ENCODE data around the gene ST6GALNAC5. TPM values are rescaled to one million over a fixed set of nuclear protein-coding genes. Genes with fewer than 3 reads are reported as not detected.

Gene ST6GALNAC5
- polyA plus RNA-seq, 4 donors = 0.90 to 4.0 TPM; not detected in 2

GRCh38 chr1:76833151-76833550, 34.1 kb upstream of the ST6GALNAC5 start:
- Histone ChIP-seq H3K9me3 (ENCODE audit: control insufficient read depth in 2 of 2, insufficient read depth in 1 of 2, low read depth in 1 of 2, low read length in 1 of 2) (no peaks in the 10 kb centered on the region), H3K27ac (ENCODE audit: low read depth in 1 of 3, low read length in 2 of 3) (no peak overlapping the region), H3K27me3 (ENCODE audit: control insufficient read depth in 3 of 3, insufficient read depth in 3 of 3, low read length in 3 of 3) (no peaks in the 10 kb centered on the region), H3K4me1 (ENCODE audit: control insufficient read depth in 3 of 3, insufficient read depth in 2 of 3, low read depth in 1 of 3, low read length in 2 of 3) (no peaks in the 10 kb centered on the region), H3K36me3 (ENCODE audit: control insufficient read depth in 3 of 3, insufficient read depth in 2 of 3, low read depth in 1 of 3, low read length in 3 of 3) (no peaks in the 10 kb centered on the region), H3K4me3 (ENCODE audit: low read depth in 1 of 3, low read length in 3 of 3) (no peak overlapping the region)
- WGBS, 3 donors = 83 to 100% (median 91%) methylated on average over 1 of the region's 1 CpG
- FAIRE-seq (no peak), DNase-seq (no peak)

GRCh38 chr1:76833856-76834255, 33.4 kb upstream of the ST6GALNAC5 start:
- Histone ChIP-seq H3K27ac (ENCODE audit: low read depth in 1 of 3, low read length in 2 of 3) (no peak overlapping the region), H3K27me3 (ENCODE audit: control insufficient read depth in 3 of 3, insufficient read depth in 3 of 3, low read length in 3 of 3) (no peaks in the 10 kb centered on the region), H3K9me3 (ENCODE audit: control insufficient read depth in 2 of 2, insufficient read depth in 1 of 2, low read depth in 1 of 2, low read length in 1 of 2) (no peaks in the 10 kb centered on the region), H3K36me3 (ENCODE audit: control insufficient read depth in 3 of 3, insufficient read depth in 2 of 3, low read depth in 1 of 3, low read length in 3 of 3) (no peaks in the 10 kb centered on the region), H3K4me3 (ENCODE audit: low read depth in 1 of 3, low read length in 3 of 3) (no peak overlapping the region), H3K4me1 (ENCODE audit: control insufficient read depth in 3 of 3, insufficient read depth in 2 of 3, low read depth in 1 of 3, low read length in 2 of 3) (no peaks in the 10 kb centered on the region)
- no peak for FAIRE-seq
- no peak for DNase-seq
- whole genome bisulfite sequencing, 3 donors = 62 to 82% (median 80%) methylated on average over 2 of the region's 2 CpGs

GRCh38 chr1:76835203-76835602, 32.1 kb upstream of the ST6GALNAC5 start:
- H3K27me3 ChIP-seq (ENCODE audit: control insufficient read depth in 3 of 3, insufficient read depth in 3 of 3, low read length in 3 of 3) = no peaks in the 10 kb centered on the region
- DNase-seq (no peak), FAIRE-seq (no peak)
- no peaks in the 10 kb centered on the region for H3K36me3 ChIP-seq (ENCODE audit: control insufficient read depth in 3 of 3, insufficient read depth in 2 of 3, low read depth in 1 of 3, low read length in 3 of 3)
- no peak overlapping the region for H3K27ac ChIP-seq (ENCODE audit: low read depth in 1 of 3, low read length in 2 of 3)
- no peaks in the 10 kb centered on the region for H3K4me1 ChIP-seq (ENCODE audit: control insufficient read depth in 3 of 3, insufficient read depth in 2 of 3, low read depth in 1 of 3, low read length in 2 of 3)
- H3K9me3 ChIP-seq (ENCODE audit: control insufficient read depth in 2 of 2, insufficient read depth in 1 of 2, low read depth in 1 of 2, low read length in 1 of 2) = no peaks in the 10 kb centered on the region
- H3K4me3 ChIP-seq (ENCODE audit: low read depth in 1 of 3, low read length in 3 of 3) = no peak overlapping the region

- Histone ChIP-seq H3K27me3 (ENCODE audit: control insufficient read depth in 3 of 3, insufficient read depth in 3 of 3, low read length in 3 of 3) (no peaks in the 10 kb centered on the region), H3K27ac (ENCODE audit: low read depth in 1 of 3, low read length in 2 of 3) (no peak overlapping the region), H3K4me3 (ENCODE audit: low read depth in 1 of 3, low read length in 3 of 3) (no peak overlapping the region), H3K9me3 (ENCODE audit: control insufficient read depth in 2 of 2, insufficient read depth in 1 of 2, low read depth in 1 of 2, low read length in 1 of 2) (no peaks in the 10 kb centered on the region), H3K4me1 (ENCODE audit: control insufficient read depth in 3 of 3, insufficient read depth in 2 of 3, low read depth in 1 of 3, low read length in 2 of 3) (no peaks in the 10 kb centered on the region), H3K36me3 (ENCODE audit: control insufficient read depth in 3 of 3, insufficient read depth in 2 of 3, low read depth in 1 of 3, low read length in 3 of 3) (no peaks in the 10 kb centered on the region)
- no peak for DNase-seq
- WGBS, 3 donors = 79 to 92% (median 92%) methylated on average over 2 of the region's 2 CpGs
- no peak for FAIRE-seq
These were observed 27.0 kb upstream of the ST6GALNAC5 start for GRCh38 chr1:76840278-76840677.

GRCh38 chr1:76841460-76841859, 25.8 kb upstream of the ST6GALNAC5 start:
- 11 to 53% (median 19%) methylated on average over 2 of the region's 2 CpGs for WGBS, 3 donors
- FAIRE-seq (no peak), DNase-seq (no peak)
- Histone ChIP-seq H3K9me3 (ENCODE audit: control insufficient read depth in 2 of 2, insufficient read depth in 1 of 2, low read depth in 1 of 2, low read length in 1 of 2) (no peaks in the 10 kb centered on the region), H3K36me3 (ENCODE audit: control insufficient read depth in 3 of 3, insufficient read depth in 2 of 3, low read depth in 1 of 3, low read length in 3 of 3) (no peaks in the 10 kb centered on the region), H3K27ac (ENCODE audit: low read depth in 1 of 3, low read length in 2 of 3) (no peak overlapping the region), H3K27me3 (ENCODE audit: control insufficient read depth in 3 of 3, insufficient read depth in 3 of 3, low read length in 3 of 3) (no peaks in the 10 kb centered on the region), H3K4me1 (ENCODE audit: control insufficient read depth in 3 of 3, insufficient read depth in 2 of 3, low read depth in 1 of 3, low read length in 2 of 3) (no peaks in the 10 kb centered on the region), H3K4me3 (ENCODE audit: low read depth in 1 of 3, low read length in 3 of 3) (no peak overlapping the region)

- Histone ChIP-seq H3K9me3 (ENCODE audit: control insufficient read depth in 2 of 2, insufficient read depth in 1 of 2, low read depth in 1 of 2, low read length in 1 of 2) (no peaks in the 10 kb centered on the region), H3K27me3 (ENCODE audit: control insufficient read depth in 3 of 3, insufficient read depth in 3 of 3, low read length in 3 of 3) (no peaks in the 10 kb centered on the region), H3K27ac (ENCODE audit: low read depth in 1 of 3, low read length in 2 of 3) (no peak overlapping the region), H3K36me3 (ENCODE audit: control insufficient read depth in 3 of 3, insufficient read depth in 2 of 3, low read depth in 1 of 3, low read length in 3 of 3) (no peaks in the 10 kb centered on the region), H3K4me3 (ENCODE audit: low read depth in 1 of 3, low read length in 3 of 3) (no peak overlapping the region), H3K4me1 (ENCODE audit: control insufficient read depth in 3 of 3, insufficient read depth in 2 of 3, low read depth in 1 of 3, low read length in 2 of 3) (no peaks in the 10 kb centered on the region)
- WGBS, 3 donors = 79 to 86% (median 82%) methylated on average over 5 of the region's 5 CpGs
- FAIRE-seq (no peak), DNase-seq (no peak)
These were observed 23.3 kb upstream of the ST6GALNAC5 start for GRCh38 chr1:76843821-76844464.

GRCh38 chr1:76854255-76854654, 13.0 kb upstream of the ST6GALNAC5 start:
- H3K4me1 ChIP-seq (ENCODE audit: control insufficient read depth in 3 of 3, insufficient read depth in 2 of 3, low read depth in 1 of 3, low read length in 2 of 3) = no peaks in the 10 kb centered on the region
- no peaks in the 10 kb centered on the region for H3K36me3 ChIP-seq (ENCODE audit: control insufficient read depth in 3 of 3, insufficient read depth in 2 of 3, low read depth in 1 of 3, low read length in 3 of 3)
- WGBS, 3 donors = 73 to 75% (median 75%) methylated on average over 3 of the region's 3 CpGs
- no peaks in the 10 kb centered on the region for H3K9me3 ChIP-seq (ENCODE audit: control insufficient read depth in 2 of 2, insufficient read depth in 1 of 2, low read depth in 1 of 2, low read length in 1 of 2)
- H3K4me3 ChIP-seq (ENCODE audit: low read depth in 1 of 3, low read length in 3 of 3) = no peak overlapping the region
- DNase-seq = no peak
- FAIRE-seq = no peak
- H3K27ac ChIP-seq (ENCODE audit: low read depth in 1 of 3, low read length in 2 of 3) = no peak overlapping the region
- H3K27me3 ChIP-seq (ENCODE audit: control insufficient read depth in 3 of 3, insufficient read depth in 3 of 3, low read length in 3 of 3) = no peaks in the 10 kb centered on the region

- no peak overlapping the region for H3K4me3 ChIP-seq (ENCODE audit: low read depth in 1 of 3, low read length in 3 of 3)
- no peaks in the 10 kb centered on the region for H3K9me3 ChIP-seq (ENCODE audit: control insufficient read depth in 2 of 2, insufficient read depth in 1 of 2, low read depth in 1 of 2, low read length in 1 of 2)
- H3K4me1 ChIP-seq (ENCODE audit: control insufficient read depth in 3 of 3, insufficient read depth in 2 of 3, low read depth in 1 of 3, low read length in 2 of 3) = no peaks in the 10 kb centered on the region
- WGBS, 3 donors = 47 to 67% (median 56%) methylated on average over 5 of the region's 5 CpGs
- H3K27ac ChIP-seq (ENCODE audit: low read depth in 1 of 3, low read length in 2 of 3) = no peak overlapping the region
- no peaks in the 10 kb centered on the region for H3K27me3 ChIP-seq (ENCODE audit: control insufficient read depth in 3 of 3, insufficient read depth in 3 of 3, low read length in 3 of 3)
- DNase-seq (no peak), FAIRE-seq (no peak)
- H3K36me3 ChIP-seq (ENCODE audit: control insufficient read depth in 3 of 3, insufficient read depth in 2 of 3, low read depth in 1 of 3, low read length in 3 of 3) = no peaks in the 10 kb centered on the region
These were observed 11.2 kb upstream of the ST6GALNAC5 start for GRCh38 chr1:76856104-76856503.

GRCh38 chr1:76857138-76857537, 10.1 kb upstream of the ST6GALNAC5 start:
- FAIRE-seq = no peak

More at GRCh38 chr1:76857138-76857537, 10.1 kb upstream of the ST6GALNAC5 start:
- H3K4me3 ChIP-seq (ENCODE audit: low read depth in 1 of 3, low read length in 3 of 3) = no peak overlapping the region
- 71 to 79% (median 79%) methylated on average over 5 of the region's 5 CpGs for WGBS, 3 donors
- H3K4me1 ChIP-seq (ENCODE audit: control insufficient read depth in 3 of 3, insufficient read depth in 2 of 3, low read depth in 1 of 3, low read length in 2 of 3) = no peaks in the 10 kb centered on the region
- no peaks in the 10 kb centered on the region for H3K9me3 ChIP-seq (ENCODE audit: control insufficient read depth in 2 of 2, insufficient read depth in 1 of 2, low read depth in 1 of 2, low read length in 1 of 2)
- no peak overlapping the region for H3K27ac ChIP-seq (ENCODE audit: low read depth in 1 of 3, low read length in 2 of 3)
- no peaks in the 10 kb centered on the region for H3K36me3 ChIP-seq (ENCODE audit: control insufficient read depth in 3 of 3, insufficient read depth in 2 of 3, low read depth in 1 of 3, low read length in 3 of 3)
- no peak for DNase-seq
- peaks cover 0 to 2% (median 0%) of the 10 kb centered on the region in 3 donors for H3K27me3 ChIP-seq (ENCODE audit: control insufficient read depth in 3 of 3, insufficient read depth in 3 of 3, low read length in 3 of 3)
